ENCODE measurements around the gene CDK19.

GRCh38 chr6:110653381-110653780 is 161.9 kb downstream of the CDK19 start:
- TF ChIP-seq, protein P1, sequence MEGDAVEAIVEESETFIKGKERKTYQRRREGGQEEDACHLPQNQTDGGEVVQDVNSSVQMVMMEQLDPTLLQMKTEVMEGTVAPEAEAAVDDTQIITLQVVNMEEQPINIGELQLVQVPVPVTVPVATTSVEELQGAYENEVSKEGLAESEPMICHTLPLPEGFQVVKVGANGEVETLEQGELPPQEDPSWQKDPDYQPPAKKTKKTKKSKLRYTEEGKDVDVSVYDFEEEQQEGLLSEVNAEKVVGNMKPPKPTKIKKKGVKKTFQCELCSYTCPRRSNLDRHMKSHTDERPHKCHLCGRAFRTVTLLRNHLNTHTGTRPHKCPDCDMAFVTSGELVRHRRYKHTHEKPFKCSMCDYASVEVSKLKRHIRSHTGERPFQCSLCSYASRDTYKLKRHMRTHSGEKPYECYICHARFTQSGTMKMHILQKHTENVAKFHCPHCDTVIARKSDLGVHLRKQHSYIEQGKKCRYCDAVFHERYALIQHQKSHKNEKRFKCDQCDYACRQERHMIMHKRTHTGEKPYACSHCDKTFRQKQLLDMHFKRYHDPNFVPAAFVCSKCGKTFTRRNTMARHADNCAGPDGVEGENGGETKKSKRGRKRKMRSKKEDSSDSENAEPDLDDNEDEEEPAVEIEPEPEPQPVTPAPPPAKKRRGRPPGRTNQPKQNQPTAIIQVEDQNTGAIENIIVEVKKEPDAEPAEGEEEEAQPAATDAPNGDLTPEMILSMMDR (IDR thresholded peaks at IDR 0.05) = no peak
- no peak for TF ChIP-seq POLR2AphosphoS5 (IDR thresholded peaks at IDR 0.05)
- no peak for TF ChIP-seq POLR2A (IDR thresholded peaks at IDR 0.05)

All from upper lobe of left lung (tissue), 4 donors.